ENCODE measurements around the gene C1QTNF12.

The C1QTNF12 gene

DNA sequence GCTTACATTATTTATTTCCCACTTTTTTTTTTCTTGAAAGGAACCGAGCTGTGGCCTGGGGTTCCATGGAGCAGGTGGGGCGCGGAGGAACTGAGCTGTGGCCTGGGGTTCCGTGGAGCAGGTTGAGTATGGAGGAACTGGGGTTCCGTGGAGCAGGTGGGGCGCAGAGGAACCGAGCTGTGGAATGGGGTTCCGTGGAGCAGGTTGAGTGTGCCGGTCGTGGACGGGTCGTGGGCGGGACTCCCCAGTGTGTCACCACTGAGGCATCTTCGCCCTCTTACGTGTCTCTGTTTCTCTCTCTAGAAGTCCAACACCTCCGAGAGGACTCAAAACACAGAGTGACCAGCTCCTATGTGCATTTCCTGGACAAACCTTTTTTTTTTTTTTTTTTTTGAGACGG lies 32.5 kb upstream of the C1QTNF12 start:
- Histone ChIP-seq H3K27me3 (ENCODE audit: insufficient read depth, low read length) (no peaks in the 10 kb centered on the region), H3K36me3 (ENCODE audit: insufficient read depth, low read length) (no peaks in the 10 kb centered on the region; the same call in 1 of the 2 replicates), H3K9me3 (ENCODE audit: low read length) (peaks cover 3% of the 10 kb centered on the region; the same call in 1 of the 2 replicates), H3K4me3 (ENCODE audit: low read depth, low read length, poor library complexity, severe bottlenecking) (no peak overlapping the region), H4K20me1 (ENCODE audit: insufficient read depth, low read length) (no peaks in the 10 kb centered on the region), H3K4me1 (ENCODE audit: insufficient read depth, low read length, severe bottlenecking) (peaks cover 7% of the 10 kb centered on the region), H3F3A (ENCODE audit: insufficient read depth, low read length) (no peaks in the 10 kb centered on the region), H3K27ac (ENCODE audit: low read depth, low read length, poor library complexity, severe bottlenecking) (no peak overlapping the region), H3K79me2 (ENCODE audit: insufficient read depth, low read length) (no peaks in the 10 kb centered on the region), H3K4me2 (ENCODE audit: low read length) (no peak overlapping the region), H2AFZ (ENCODE audit: low read length) (no peak overlapping the region), H3K9ac (ENCODE audit: low read length) (no peak overlapping the region), H3K9me2 (ENCODE audit: low read depth, low read length) (no peaks in the 10 kb centered on the region)
- TF ChIP-seq, protein P1, sequence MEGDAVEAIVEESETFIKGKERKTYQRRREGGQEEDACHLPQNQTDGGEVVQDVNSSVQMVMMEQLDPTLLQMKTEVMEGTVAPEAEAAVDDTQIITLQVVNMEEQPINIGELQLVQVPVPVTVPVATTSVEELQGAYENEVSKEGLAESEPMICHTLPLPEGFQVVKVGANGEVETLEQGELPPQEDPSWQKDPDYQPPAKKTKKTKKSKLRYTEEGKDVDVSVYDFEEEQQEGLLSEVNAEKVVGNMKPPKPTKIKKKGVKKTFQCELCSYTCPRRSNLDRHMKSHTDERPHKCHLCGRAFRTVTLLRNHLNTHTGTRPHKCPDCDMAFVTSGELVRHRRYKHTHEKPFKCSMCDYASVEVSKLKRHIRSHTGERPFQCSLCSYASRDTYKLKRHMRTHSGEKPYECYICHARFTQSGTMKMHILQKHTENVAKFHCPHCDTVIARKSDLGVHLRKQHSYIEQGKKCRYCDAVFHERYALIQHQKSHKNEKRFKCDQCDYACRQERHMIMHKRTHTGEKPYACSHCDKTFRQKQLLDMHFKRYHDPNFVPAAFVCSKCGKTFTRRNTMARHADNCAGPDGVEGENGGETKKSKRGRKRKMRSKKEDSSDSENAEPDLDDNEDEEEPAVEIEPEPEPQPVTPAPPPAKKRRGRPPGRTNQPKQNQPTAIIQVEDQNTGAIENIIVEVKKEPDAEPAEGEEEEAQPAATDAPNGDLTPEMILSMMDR (IDR thresholded peaks at IDR 0.05; ENCODE audit: low read length): no peak
- no peak for TF ChIP-seq EZH2 (IDR thresholded peaks at IDR 0.05; ENCODE audit: borderline replicate concordance, low read length)

DNA sequence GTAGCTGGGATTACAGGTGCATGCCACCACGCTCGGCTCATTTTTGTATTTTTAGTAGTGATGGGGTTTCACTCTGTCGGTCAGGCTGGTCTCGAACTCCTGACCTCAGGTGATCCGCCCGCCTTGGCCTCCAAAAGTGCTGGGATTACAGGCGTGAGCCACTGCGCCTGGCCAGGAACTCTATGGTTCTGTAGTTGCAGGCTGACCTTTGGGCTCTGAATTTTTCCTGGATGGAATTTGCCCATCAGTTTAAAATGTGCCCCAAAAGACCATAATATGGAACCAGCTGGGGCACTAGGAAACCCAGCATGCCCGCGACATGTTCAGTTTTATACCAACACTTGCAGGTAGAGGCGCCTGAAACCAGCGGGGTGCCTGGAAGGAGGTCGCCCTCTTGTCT lies 32.1 kb upstream of the C1QTNF12 start:
- Histone ChIP-seq H3K9me2 (ENCODE audit: low read depth, low read length) (no peaks in the 10 kb centered on the region), H3K27ac (ENCODE audit: low read depth, low read length, poor library complexity, severe bottlenecking) (no peak overlapping the region), H2AFZ (ENCODE audit: low read length) (no peak overlapping the region), H3K27me3 (ENCODE audit: insufficient read depth, low read length) (no peaks in the 10 kb centered on the region), H3K9ac (ENCODE audit: low read length) (no peak overlapping the region), H3K36me3 (ENCODE audit: insufficient read depth, low read length) (no peaks in the 10 kb centered on the region; the same call in 1 of the 2 replicates), H3K4me3 (ENCODE audit: low read depth, low read length, poor library complexity, severe bottlenecking) (no peak overlapping the region), H4K20me1 (ENCODE audit: insufficient read depth, low read length) (no peaks in the 10 kb centered on the region), H3F3A (ENCODE audit: insufficient read depth, low read length) (no peaks in the 10 kb centered on the region), H3K9me3 (ENCODE audit: low read length) (peaks cover 3% of the 10 kb centered on the region; the same call in 1 of the 2 replicates), H3K79me2 (ENCODE audit: insufficient read depth, low read length) (no peaks in the 10 kb centered on the region), H3K4me1 (ENCODE audit: insufficient read depth, low read length, severe bottlenecking) (peaks cover 7% of the 10 kb centered on the region), H3K4me2 (ENCODE audit: low read length) (no peak overlapping the region)
- TF ChIP-seq, protein P1 (IDR thresholded peaks at IDR 0.05; ENCODE audit: low read length): no peak
- no peak for TF ChIP-seq EZH2 (IDR thresholded peaks at IDR 0.05; ENCODE audit: borderline replicate concordance, low read length)

DNA sequence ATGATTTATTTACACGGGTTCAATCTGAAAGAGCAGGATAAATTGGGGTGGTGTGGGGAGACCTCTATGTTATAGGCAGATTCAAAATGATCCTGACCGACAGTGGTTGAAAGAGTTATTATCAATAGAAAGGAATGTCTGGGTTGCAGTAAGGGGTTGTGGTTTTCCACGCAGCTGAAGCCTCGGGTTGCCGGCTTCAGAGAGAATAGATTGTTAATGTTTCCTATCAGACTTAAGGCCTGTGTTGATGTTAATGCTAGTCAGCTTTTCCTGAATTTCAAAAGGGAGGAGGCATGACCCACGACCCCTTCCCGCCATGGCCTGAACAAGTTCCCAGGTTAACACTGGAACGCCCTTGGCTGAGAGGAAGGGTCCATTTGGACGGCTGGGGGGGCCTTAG lies 29.3 kb upstream of the C1QTNF12 start:
- peaks cover 3% of the 10 kb centered on the region; the same call in 1 of the 2 replicates for H3K9me3 ChIP-seq (ENCODE audit: low read length)
- no peak overlapping the region for H3K4me2 ChIP-seq (ENCODE audit: low read length)
- TF ChIP-seq, protein P1 (IDR thresholded peaks at IDR 0.05; ENCODE audit: low read length): no peak
- no peak for TF ChIP-seq EZH2 (IDR thresholded peaks at IDR 0.05; ENCODE audit: borderline replicate concordance, low read length)
- H2AFZ ChIP-seq (ENCODE audit: low read length): no peak overlapping the region
- H3K27me3 ChIP-seq (ENCODE audit: insufficient read depth, low read length): no peaks in the 10 kb centered on the region
- H3K27ac ChIP-seq (ENCODE audit: low read depth, low read length, poor library complexity, severe bottlenecking): no peak overlapping the region
- H3K4me3 ChIP-seq (ENCODE audit: low read depth, low read length, poor library complexity, severe bottlenecking): no peak overlapping the region
- H3K79me2 ChIP-seq (ENCODE audit: insufficient read depth, low read length): peaks cover 24% of the 10 kb centered on the region
- no peaks in the 10 kb centered on the region for H4K20me1 ChIP-seq (ENCODE audit: insufficient read depth, low read length)
- peaks cover 14% of the 10 kb centered on the region for H3K36me3 ChIP-seq (ENCODE audit: insufficient read depth, low read length)
- H3F3A ChIP-seq (ENCODE audit: insufficient read depth, low read length): no peaks in the 10 kb centered on the region
- no peak overlapping the region for H3K9ac ChIP-seq (ENCODE audit: low read length)
- H3K9me2 ChIP-seq (ENCODE audit: low read depth, low read length): no peaks in the 10 kb centered on the region
- H3K4me1 ChIP-seq (ENCODE audit: insufficient read depth, low read length, severe bottlenecking): peaks cover 27% of the 10 kb centered on the region

Data from OCI-LY1 (cell line).